Stomach (tissue), 4 donors: ENCODE data around the gene ARL8B.

Experiments
- CTCF ChIP-seq, 7 experiments: fragments of 450-650 bp in 4 of 7; fragments of 200-600 bp in 3 of 7; sonication (generic) in 3 of 7; IDR thresholded peaks; one replicate each; pipeline ENCODE4 v1.5.1; 2016 to 2019; ENCODE audit warnings: antibody characterized with exemption in 7 of 7, control low read depth in 2 of 7, mild to moderate bottlenecking in 1 of 7
- EP300 ChIP-seq: sonication (generic); formaldehyde crosslinking; IDR thresholded peaks from one replicate; pipeline ENCODE4 v1.6.1; 2017; ENCODE audit warnings: antibody characterized with exemption
- POLR2A ChIP-seq, 4 donors: fragments of 450-650 bp; IDR thresholded peaks; one replicate each; pipeline ENCODE4 v1.6.1; 2016; ENCODE audit warnings: antibody characterized with exemption in 4 of 4, control low read depth in 2 of 4, mild to moderate bottlenecking in 1 of 4, moderate library complexity in 1 of 4
- POLR2AphosphoS5 ChIP-seq, 3 donors: sonication (generic); formaldehyde crosslinking; IDR thresholded peaks; one replicate each; pipeline ENCODE4 v1.6.1; 2016; ENCODE audit warnings: antibody characterized with exemption in 3 of 3

- TF ChIP-seq CTCF (IDR thresholded peaks at IDR 0.05) (no peak), POLR2AphosphoS5 (IDR thresholded peaks at IDR 0.05) (no peak), POLR2A (IDR thresholded peaks at IDR 0.05) (no peak), EP300 (no peak)
These were observed 100.4 kb downstream of the ARL8B start for GRCh38 chr3:5222283-5223005.
